ENCODE data around the gene CACNA1D. TPM values are rescaled to one million over a fixed set of nuclear protein-coding genes. Genes with fewer than 3 reads are reported as not detected.

Gene CACNA1D
- total RNA-seq, 1 experiment from 2014 or later, result 0.12 TPM

- no peak for DNase-seq (ENCODE audit: low read depth)
Measured at GRCh38 chr3:53750253-53751210, 256.1 kb downstream of the CACNA1D start.

GRCh38 chr3:53753518-53754183, 259.2 kb downstream of the CACNA1D start:
- no peak for DNase-seq (ENCODE audit: low read depth)

- DNase-seq (ENCODE audit: low read depth), result no peak
Measured at GRCh38 chr3:53754325-53754724, 259.9 kb downstream of the CACNA1D start.

- DNase-seq (ENCODE audit: low read depth), result no peak
Measured at GRCh38 chr3:53758846-53759245, 264.4 kb downstream of the CACNA1D start.

- no peak for DNase-seq (ENCODE audit: low read depth)
Measured at GRCh38 chr3:53763353-53763752, 268.9 kb downstream of the CACNA1D start.

- DNase-seq (ENCODE audit: low read depth), result no peak
Measured at GRCh38 chr3:53764026-53764775, 269.8 kb downstream of the CACNA1D start.

GRCh38 chr3:53765753-53766152, 271.3 kb downstream of the CACNA1D start:
- DNase-seq (ENCODE audit: low read depth), result no peak

GRCh38 chr3:53766706-53767105, 272.3 kb downstream of the CACNA1D start:
- DNase-seq (ENCODE audit: low read depth), result no peak

- DNase-seq (ENCODE audit: low read depth), result no peak
Measured at GRCh38 chr3:53768478-53769459, 274.4 kb downstream of the CACNA1D start.

GRCh38 chr3:53772562-53772961, 278.2 kb downstream of the CACNA1D start:
- DNase-seq (ENCODE audit: low read depth), result no peak

GRCh38 chr3:53773021-53773436, 278.6 kb downstream of the CACNA1D start:
- DNase-seq (ENCODE audit: low read depth), result no peak

GRCh38 chr3:53773611-53774368, 279.4 kb downstream of the CACNA1D start:
- DNase-seq (ENCODE audit: low read depth), result peak; percentile 25

GRCh38 chr3:53774414-53774813, 280.0 kb downstream of the CACNA1D start:
- DNase-seq (ENCODE audit: low read depth), result no peak

GRCh38 chr3:53775018-53775417, 280.6 kb downstream of the CACNA1D start:
- no peak for DNase-seq (ENCODE audit: low read depth)

GRCh38 chr3:53775834-53776251, 281.4 kb downstream of the CACNA1D start:
- peak; percentile 15 for DNase-seq (ENCODE audit: low read depth)

GRCh38 chr3:53776494-53777101, 282.2 kb downstream of the CACNA1D start:
- DNase-seq (ENCODE audit: low read depth), result peak; percentile 37

- no peak for DNase-seq (ENCODE audit: low read depth)
Measured at GRCh38 chr3:53777468-53777867, 283.1 kb downstream of the CACNA1D start.

- DNase-seq (ENCODE audit: low read depth), result no peak
Measured at GRCh38 chr3:53778153-53778552, 283.7 kb downstream of the CACNA1D start.

- DNase-seq (ENCODE audit: low read depth), result no peak
Measured at GRCh38 chr3:53780171-53780570, 285.8 kb downstream of the CACNA1D start.

GRCh38 chr3:53780806-53781205, 286.4 kb downstream of the CACNA1D start:
- DNase-seq (ENCODE audit: low read depth), result no peak

Data from RPMI7951 (cell line).